DOHH2 (cell line): ENCODE data around the gene KIRREL3.
A peak's percentile ranks its signal among the peaks of the same experiment; 100 is the strongest.

Experiments
- H3F3A ChIP-seq: fragments of 200-600 bp; sonication (generic), shearing (Covaris generic); 2 replicates; pipeline ENCODE4 v1.6.0; 2016; ENCODE audit warnings: antibody characterized with exemption, mild to moderate bottlenecking; ENCODE audit not compliant: control insufficient read depth, insufficient read depth
- H3K27ac ChIP-seq: fragments of 200-600 bp; sonication (generic); 2 replicates; pipeline ENCODE4 v1.5.1; 2014; ENCODE audit warnings: low read depth, mild to moderate bottlenecking, low read length, moderate library complexity
- H3K27me3 ChIP-seq: fragments of 200-600 bp; sonication (generic); 2 replicates; pipeline ENCODE4 v1.6.1; 2014; ENCODE audit warnings: mild to moderate bottlenecking, low read length, mixed read lengths; ENCODE audit not compliant: control insufficient read depth
- H3K36me3 ChIP-seq: fragments of 200-600 bp; sonication (generic); 2 replicates; pipeline ENCODE4 v1.6.1; 2014; ENCODE audit warnings: mild to moderate bottlenecking, low read length, moderate library complexity, mixed read lengths; ENCODE audit not compliant: control insufficient read depth
- H3K4me1 ChIP-seq: fragments of 200-600 bp; sonication (generic); 2 replicates; pipeline ENCODE4 v1.6.1; 2014; ENCODE audit warnings: mild to moderate bottlenecking, low read length, mixed read lengths; ENCODE audit not compliant: control insufficient read depth
- H3K4me2 ChIP-seq: fragments of 200-600 bp; sonication (generic); 2 replicates; pipeline ENCODE4 v1.6.0; 2014; ENCODE audit warnings: mild to moderate bottlenecking, low read length, moderate library complexity
- H3K4me3 ChIP-seq: fragments of 200-600 bp; sonication (generic); 2 replicates; pipeline ENCODE4 v1.5.1; 2014; ENCODE audit warnings: mild to moderate bottlenecking, low read length, mixed read lengths
- H3K79me2 ChIP-seq: fragments of 200-600 bp; sonication (generic); 2 replicates; pipeline ENCODE4 v1.6.1; 2014; ENCODE audit warnings: mild to moderate bottlenecking, low read length, mixed read lengths; ENCODE audit not compliant: control insufficient read depth
- H3K9me2 ChIP-seq: fragments of 200-600 bp; sonication (generic); replicated peaks from 2 replicates; pipeline ENCODE4 v1.6.1; 2014; ENCODE audit warnings: mild to moderate bottlenecking, low read length, mixed read lengths; ENCODE audit not compliant: control insufficient read depth
- H3K9me3 ChIP-seq: fragments of 200-600 bp; sonication (generic); 2 replicates; pipeline ENCODE4 v1.6.1; 2014; ENCODE audit warnings: antibody characterized with exemption, low read length, mixed read lengths; ENCODE audit not compliant: control insufficient read depth, insufficient read depth
- H4K20me1 ChIP-seq: fragments of 200-600 bp; sonication (generic); 2 replicates; pipeline ENCODE4 v1.6.0; 2014; ENCODE audit warnings: low read depth, mild to moderate bottlenecking, antibody characterized with exemption, low read length, moderate library complexity; ENCODE audit not compliant: control insufficient read depth, insufficient read depth
- CTCF ChIP-seq: fragments of 200-600 bp; sonication (generic); IDR thresholded peaks from one replicate; pipeline ENCODE4 v1.5.1; 2014; ENCODE audit warnings: antibody characterized with exemption, mild to moderate bottlenecking, low read depth, low read length; ENCODE audit not compliant: poor library complexity, severe bottlenecking
- EZH2phosphoT487 ChIP-seq: fragments of 200-600 bp; sonication (generic); IDR thresholded peaks from 2 replicates; pipeline ENCODE4 v1.6.1; 2017; ENCODE audit warnings: borderline replicate concordance, mild to moderate bottlenecking, antibody characterized with exemption, low read length, moderate library complexity, mixed read lengths

KIRREL3 gene

GRCh38 chr11:126391970-126392632 lies 608.5 kb downstream of the KIRREL3 start:
- Histone ChIP-seq H3K9me2 (no peaks in the 10 kb centered on the region), H3K4me1 (peaks cover 8% of the 10 kb centered on the region), H3K27ac (no peak overlapping the region), H3F3A (no peaks in the 10 kb centered on the region), H3K4me3 (no peak overlapping the region), H4K20me1 (no peaks in the 10 kb centered on the region), H3K27me3 (no peaks in the 10 kb centered on the region), H3K36me3 (no peaks in the 10 kb centered on the region), H3K79me2 (no peaks in the 10 kb centered on the region), H3K4me2 (no peak overlapping the region), H3K9me3 (no peaks in the 10 kb centered on the region)
- TF ChIP-seq CTCF (peak; percentile 13), EZH2phosphoT487 (no peak)

GRCh38 chr11:126391286-126391954 lies 609.1 kb downstream of the KIRREL3 start:
- H3K4me3 ChIP-seq: no peak overlapping the region
- H3K79me2 ChIP-seq: no peaks in the 10 kb centered on the region

GRCh38 chr11:126390272-126390867 lies 610.2 kb downstream of the KIRREL3 start:
- TF ChIP-seq EZH2phosphoT487 (no peak), CTCF (no peak)
- no peaks in the 10 kb centered on the region for H4K20me1 ChIP-seq
- H3K4me1 ChIP-seq: peaks cover 14% of the 10 kb centered on the region
- H3F3A ChIP-seq: no peaks in the 10 kb centered on the region
- no peaks in the 10 kb centered on the region for H3K9me3 ChIP-seq
- no peak overlapping the region for H3K4me3 ChIP-seq
- no peak overlapping the region for H3K4me2 ChIP-seq
- no peaks in the 10 kb centered on the region for H3K79me2 ChIP-seq
- H3K9me2 ChIP-seq: no peaks in the 10 kb centered on the region
- H3K27ac ChIP-seq: no peak overlapping the region
- no peaks in the 10 kb centered on the region for H3K27me3 ChIP-seq
- H3K36me3 ChIP-seq: no peaks in the 10 kb centered on the region

More at GRCh38 chr11:126391286-126391954, 609.1 kb downstream of the KIRREL3 start:
- H3K4me2 ChIP-seq: no peak overlapping the region
- H3K36me3 ChIP-seq: no peaks in the 10 kb centered on the region
- H3K27me3 ChIP-seq: no peaks in the 10 kb centered on the region
- H3K9me3 ChIP-seq: no peaks in the 10 kb centered on the region
- TF ChIP-seq CTCF (no peak), EZH2phosphoT487 (no peak)
- no peaks in the 10 kb centered on the region for H3F3A ChIP-seq
- H4K20me1 ChIP-seq: no peaks in the 10 kb centered on the region
- peaks cover 12% of the 10 kb centered on the region for H3K4me1 ChIP-seq
- no peaks in the 10 kb centered on the region for H3K9me2 ChIP-seq
- H3K27ac ChIP-seq: no peak overlapping the region
